Thoracic aorta (tissue), 2 donors: Measurements from ENCODE around the gene CPSF7. TPM values are rescaled to one million over a fixed set of nuclear protein-coding genes. Genes with fewer than 3 reads are reported as not detected.
A peak's percentile ranks its signal among the peaks of the same experiment; 100 is the strongest.

Source experiments
- ATAC-seq: fragments of 150-250 bp; one replicate; pipeline ENCODE4 v1.8.0; 2017; ENCODE audit warnings: low read depth; ENCODE audit not compliant: insufficient number of reproducible peaks, low FRiP score
- DNase-seq: peaks from one replicate; pipeline ENCODE4 v3.0.0-alpha.2; 2020; ENCODE audit warnings: low spot score
- H3K27ac ChIP-seq, 2 donors: fragments of 200-600 bp; sonication (generic); 1 replicate in 1 of 2; 2 replicates in 1 of 2; pipeline ENCODE4 v1.5.1; 2016; ENCODE audit warnings: mild to moderate bottlenecking in 2 of 2, moderate library complexity in 2 of 2
- H3K27me3 ChIP-seq: fragments of 200-600 bp; sonication (generic); replicated peaks from 2 replicates; pipeline ENCODE4 v1.6.0; 2016; ENCODE audit warnings: mild to moderate bottlenecking; ENCODE audit not compliant: insufficient read depth
- H3K36me3 ChIP-seq: fragments of 200-600 bp; sonication (generic); one replicate; pipeline ENCODE4 v1.5.1; 2016
- H3K4me1 ChIP-seq, 2 donors: fragments of 200-600 bp; sonication (generic); 1 replicate in 1 of 2; 2 replicates in 1 of 2; pipeline versions ENCODE4 v1.5.1 to v1.6.0; 2016; ENCODE audit warnings: low read depth in 2 of 2, mild to moderate bottlenecking in 1 of 2; ENCODE audit not compliant: control insufficient read depth in 1 of 2
- H3K4me3 ChIP-seq: fragments of 200-600 bp; sonication (generic); 2 replicates; pipeline ENCODE4 v1.5.1; 2016; ENCODE audit warnings: mild to moderate bottlenecking
- H3K9me3 ChIP-seq: fragments of 200-600 bp; sonication (generic); 2 replicates; pipeline ENCODE4 v1.5.1; 2016
- CTCF ChIP-seq: fragments of 200-600 bp; sonication (generic); IDR thresholded peaks from one replicate; pipeline ENCODE4 v1.5.1; 2019; ENCODE audit warnings: antibody characterized with exemption
- total RNA-seq, 2 donors: library from RNA; depleted of rRNA; stranded (reverse); fragments of >200 nt; gene quantifications; one replicate each; pipeline versions ENCODE4 v1.1.0 to v1.2.3, GENCODE V29; 2016

The CPSF7 gene
- total RNA-seq, 2 donors from 2014 or later = 54.3 to 69.7 TPM

GRCh38 chr11:61413496-61413895 is 16.3 kb downstream of the CPSF7 start:
- no peak for ATAC-seq
- TF ChIP-seq CTCF = no peak
- peaks cover 0 to 9% of the 10 kb centered on the region in 2 donors for H3K4me1 ChIP-seq
- H3K36me3 ChIP-seq = peaks cover 77% of the 10 kb centered on the region
- H3K9me3 ChIP-seq = no peaks in the 10 kb centered on the region
- peak overlapping the region in 1 of 2 donors; percentile 33 for H3K27ac ChIP-seq
- DNase-seq = no peak
- no peaks in the 10 kb centered on the region for H3K27me3 ChIP-seq
- no peak overlapping the region for H3K4me3 ChIP-seq

GRCh38 chr11:61411589-61411988 is 18.2 kb downstream of the CPSF7 start:
- Histone ChIP-seq H3K27me3 (no peaks in the 10 kb centered on the region), H3K9me3 (no peaks in the 10 kb centered on the region), H3K4me3 (no peak overlapping the region), H3K4me1 (peaks cover 0 to 9% of the 10 kb centered on the region in 2 donors), H3K27ac (no peak overlapping the region), H3K36me3 (peaks cover 81% of the 10 kb centered on the region)
- DNase-seq = no peak
- ATAC-seq = no peak
- TF ChIP-seq CTCF = no peak

GRCh38 chr11:61406991-61407728 is 22.6 kb downstream of the CPSF7 start:
- ATAC-seq (no peak), DNase-seq (no peak)
- no peak for TF ChIP-seq CTCF
- Histone ChIP-seq H3K9me3 (no peaks in the 10 kb centered on the region), H3K4me3 (no peak overlapping the region), H3K27ac (no peak overlapping the region), H3K27me3 (no peaks in the 10 kb centered on the region), H3K36me3 (peaks cover 81% of the 10 kb centered on the region), H3K4me1 (no peaks in the 10 kb centered on the region)

- no peaks in the 10 kb centered on the region for H3K27me3 ChIP-seq
- H3K4me1 ChIP-seq = no peaks in the 10 kb centered on the region
- H3K27ac ChIP-seq = no peak overlapping the region
- H3K9me3 ChIP-seq = no peaks in the 10 kb centered on the region
- no peak overlapping the region for H3K4me3 ChIP-seq
- no peak for TF ChIP-seq CTCF
- DNase-seq (no peak), ATAC-seq (no peak)
- H3K36me3 ChIP-seq = peaks cover 71% of the 10 kb centered on the region
These were observed 23.7 kb downstream of the CPSF7 start for GRCh38 chr11:61406067-61406466.

- no peak for DNase-seq
- H3K4me3 ChIP-seq = no peak overlapping the region
- H3K27me3 ChIP-seq = no peaks in the 10 kb centered on the region
- no peak overlapping the region for H3K27ac ChIP-seq
- no peak for ATAC-seq
- no peaks in the 10 kb centered on the region for H3K4me1 ChIP-seq
- no peaks in the 10 kb centered on the region for H3K9me3 ChIP-seq
- no peak for TF ChIP-seq CTCF
- peaks cover 60% of the 10 kb centered on the region for H3K36me3 ChIP-seq
These were observed 25.1 kb downstream of the CPSF7 start for GRCh38 chr11:61404641-61405040.
